Occipital lobe (tissue), 2 donors: ENCODE data around the gene FYN. TPM values are rescaled to one million over a fixed set of nuclear protein-coding genes. Genes with fewer than 3 reads are reported as not detected.

Source experiments
- DNase-seq: peaks from one replicate; lab custom pipeline; 2025; lab: John Stamatoyannopoulos, UW
- total RNA-seq: library from RNA; depleted of rRNA; stranded (reverse); fragments of >200 nt; gene quantifications from one replicate; pipeline ENCODE4 v1.2.3, GENCODE V29; 2014

FYN gene
- total RNA-seq, 1 donor from 2014 or later: 246 TPM

- DNase-seq: no peak
These were observed 122.2 kb downstream of the FYN start for GRCh38 chr6:111750753-111751673.

- no peak for DNase-seq
These were observed 123.1 kb downstream of the FYN start for GRCh38 chr6:111750153-111750552.

- no peak for DNase-seq
These were observed 125.0 kb downstream of the FYN start for GRCh38 chr6:111748231-111748647.

- no peak for DNase-seq
These were observed 125.4 kb downstream of the FYN start for GRCh38 chr6:111747829-111748228.

GRCh38 chr6:111747396-111747795 is 125.9 kb downstream of the FYN start:
- no peak for DNase-seq

GRCh38 chr6:111746983-111747382 is 126.3 kb downstream of the FYN start:
- no peak for DNase-seq

- no peak for DNase-seq
These were observed 127.6 kb downstream of the FYN start for GRCh38 chr6:111745636-111746035.

GRCh38 chr6:111745186-111745585 is 128.1 kb downstream of the FYN start:
- no peak for DNase-seq

- DNase-seq: no peak
These were observed 129.2 kb downstream of the FYN start for GRCh38 chr6:111743862-111744692.

- no peak for DNase-seq
These were observed 129.9 kb downstream of the FYN start for GRCh38 chr6:111743360-111743759.

- DNase-seq: no peak
These were observed 131.9 kb downstream of the FYN start for GRCh38 chr6:111741177-111741952.

- DNase-seq: no peak
These were observed 132.7 kb downstream of the FYN start for GRCh38 chr6:111740506-111740905.

GRCh38 chr6:111739257-111739696 is 134.0 kb downstream of the FYN start:
- no peak for DNase-seq

GRCh38 chr6:111738631-111739030 is 134.6 kb downstream of the FYN start:
- DNase-seq: no peak

GRCh38 chr6:111738156-111738555 is 135.1 kb downstream of the FYN start:
- DNase-seq: no peak

GRCh38 chr6:111737065-111737521 is 136.2 kb downstream of the FYN start:
- no peak for DNase-seq

- DNase-seq: no peak
These were observed 137.1 kb downstream of the FYN start for GRCh38 chr6:111736005-111736608.

GRCh38 chr6:111734068-111735061 is 138.9 kb downstream of the FYN start:
- DNase-seq: no peak

GRCh38 chr6:111732390-111732789 is 140.9 kb downstream of the FYN start:
- DNase-seq: no peak
